Measurements from ENCODE around the gene CCDC141.
"Not testable (repeated sequence)": the region's sequence is repeated elsewhere in the genome, so short reads cannot be mapped to it uniquely, and the experiment has no call there.

Gene CCDC141

GRCh38 chr2:179057737-179058136 lies 7.8 kb upstream of the CCDC141 start:
- peaks cover 4% of the 10 kb centered on the region; the same call in 1 of the 2 replicates for H3F3A ChIP-seq (ENCODE audit: insufficient read depth, low read length)
- no peaks in the 10 kb centered on the region for H3K27me3 ChIP-seq (replicated peaks; ENCODE audit: insufficient read depth, low read length)
- H3K9ac ChIP-seq (ENCODE audit: low read length), result no peak overlapping the region
- TF ChIP-seq EZH2 (optimal IDR thresholded peaks at IDR 0.05; ENCODE audit: low read depth, low read length) (no peak), CTCF (IDR thresholded peaks at IDR 0.05; ENCODE audit: low read length) (no peak), EZH2phosphoT487 (IDR thresholded peaks at IDR 0.05; ENCODE audit: low read length) (no peak)
- no peak overlapping the region for H3K4me2 ChIP-seq (ENCODE audit: low read depth, low read length)
- H3K9me2 ChIP-seq (replicated peaks; ENCODE audit: insufficient read depth, low read length), result no peaks in the 10 kb centered on the region
- no peaks in the 10 kb centered on the region for H3K79me2 ChIP-seq (ENCODE audit: low read length)
- no peak overlapping the region for H3K27ac ChIP-seq (ENCODE audit: low read length)
- DNase-seq, result no peak
- H2AFZ ChIP-seq (ENCODE audit: low read length), result no peak overlapping the region
- no peaks in the 10 kb centered on the region for H3K9me3 ChIP-seq (replicated peaks; ENCODE audit: insufficient read depth, low read length)
- H4K20me1 ChIP-seq (ENCODE audit: insufficient read depth, low read length), result no peaks in the 10 kb centered on the region
- H3K4me3 ChIP-seq (ENCODE audit: low read length), result no peak overlapping the region
- no peaks in the 10 kb centered on the region for H3K36me3 ChIP-seq (replicated peaks; ENCODE audit: insufficient read depth, low read length)
- peaks cover 10% of the 10 kb centered on the region; the same call in 1 of the 2 replicates for H3K4me1 ChIP-seq (ENCODE audit: low read length)

- H3K4me1 ChIP-seq (ENCODE audit: low read length), result peaks cover 15% of the 10 kb centered on the region
- not testable (repeated sequence) for H3K9ac ChIP-seq (ENCODE audit: low read length); H3F3A ChIP-seq (ENCODE audit: insufficient read depth, low read length); H3K36me3 ChIP-seq (replicated peaks; ENCODE audit: insufficient read depth, low read length); H3K79me2 ChIP-seq (ENCODE audit: low read length); H3K27ac ChIP-seq (ENCODE audit: low read length); H3K9me2 ChIP-seq (replicated peaks; ENCODE audit: insufficient read depth, low read length); H3K4me3 ChIP-seq (ENCODE audit: low read length); H3K27me3 ChIP-seq (replicated peaks; ENCODE audit: insufficient read depth, low read length); H2AFZ ChIP-seq (ENCODE audit: low read length); DNase-seq; H3K9me3 ChIP-seq (replicated peaks; ENCODE audit: insufficient read depth, low read length); H3K4me2 ChIP-seq (ENCODE audit: low read depth, low read length); H4K20me1 ChIP-seq (ENCODE audit: insufficient read depth, low read length)
Measured at GRCh38 chr2:179053568-179053967, 3.6 kb upstream of the CCDC141 start.

- no peak overlapping the region for H2AFZ ChIP-seq (ENCODE audit: low read length)
- H3F3A ChIP-seq (ENCODE audit: insufficient read depth, low read length), result no peaks in the 10 kb centered on the region
- no peak overlapping the region for H3K9ac ChIP-seq (ENCODE audit: low read length)
- no peak overlapping the region for H3K4me3 ChIP-seq (ENCODE audit: low read length)
- H3K4me2 ChIP-seq (ENCODE audit: low read depth, low read length), result no peak overlapping the region
- H3K27me3 ChIP-seq (replicated peaks; ENCODE audit: insufficient read depth, low read length), result 0 out of 2 replicates have a peak, but pooled peaks cover 7% of the 10 kb centered on the region
- no peaks in the 10 kb centered on the region for H3K9me3 ChIP-seq (replicated peaks; ENCODE audit: insufficient read depth, low read length)
- DNase-seq, result no peak
- H3K4me1 ChIP-seq (ENCODE audit: low read length), result peaks cover 7% of the 10 kb centered on the region
- H3K79me2 ChIP-seq (ENCODE audit: low read length), result no peaks in the 10 kb centered on the region
- H3K27ac ChIP-seq (ENCODE audit: low read length), result no peak overlapping the region
- no peaks in the 10 kb centered on the region for H3K9me2 ChIP-seq (replicated peaks; ENCODE audit: insufficient read depth, low read length)
- H4K20me1 ChIP-seq (ENCODE audit: insufficient read depth, low read length), result no peaks in the 10 kb centered on the region
- TF ChIP-seq EZH2phosphoT487 (IDR thresholded peaks at IDR 0.05; ENCODE audit: low read length) (no peak), CTCF (IDR thresholded peaks at IDR 0.05; ENCODE audit: low read length) (no peak), EZH2 (optimal IDR thresholded peaks at IDR 0.05; ENCODE audit: low read depth, low read length) (no peak)
- no peaks in the 10 kb centered on the region for H3K36me3 ChIP-seq (replicated peaks; ENCODE audit: insufficient read depth, low read length)
Measured at GRCh38 chr2:179051250-179051649, 1.3 kb upstream of the CCDC141 start.

GRCh38 chr2:179050755-179051154 lies 818 bp upstream of the CCDC141 start:
- no peaks in the 10 kb centered on the region for H3K36me3 ChIP-seq (replicated peaks; ENCODE audit: insufficient read depth, low read length)
- TF ChIP-seq CTCF (IDR thresholded peaks at IDR 0.05; ENCODE audit: low read length) (no peak), EZH2phosphoT487 (IDR thresholded peaks at IDR 0.05; ENCODE audit: low read length) (no peak), EZH2 (optimal IDR thresholded peaks at IDR 0.05; ENCODE audit: low read depth, low read length) (no peak)
- no peak for DNase-seq
- 0 out of 2 replicates have a peak, but pooled peaks cover 7% of the 10 kb centered on the region for H3K27me3 ChIP-seq (replicated peaks; ENCODE audit: insufficient read depth, low read length)
- H3K4me3 ChIP-seq (ENCODE audit: low read length), result no peak overlapping the region
- H3K4me2 ChIP-seq (ENCODE audit: low read depth, low read length), result no peak overlapping the region
- H3K79me2 ChIP-seq (ENCODE audit: low read length), result no peaks in the 10 kb centered on the region
- no peak overlapping the region for H2AFZ ChIP-seq (ENCODE audit: low read length)
- no peaks in the 10 kb centered on the region for H3F3A ChIP-seq (ENCODE audit: insufficient read depth, low read length)
- H4K20me1 ChIP-seq (ENCODE audit: insufficient read depth, low read length), result no peaks in the 10 kb centered on the region
- H3K27ac ChIP-seq (ENCODE audit: low read length), result no peak overlapping the region
- H3K4me1 ChIP-seq (ENCODE audit: low read length), result peaks cover 7% of the 10 kb centered on the region
- H3K9ac ChIP-seq (ENCODE audit: low read length), result no peak overlapping the region
- H3K9me2 ChIP-seq (replicated peaks; ENCODE audit: insufficient read depth, low read length), result no peaks in the 10 kb centered on the region
- no peaks in the 10 kb centered on the region for H3K9me3 ChIP-seq (replicated peaks; ENCODE audit: insufficient read depth, low read length)

Measured in MM.1S (cell line).